Activated CD4-positive, CD25-positive, alpha-beta regulatory T cell treated with anti-CD3 and anti-CD28 coated beads, Interleukin-2, amount 50 U/mL, for 24 hours (primary cell): ENCODE measurements around the gene STMN1.

ENCODE experiments used
- ATAC-seq, 2 donors: fragments of 150-1000 bp; cut with Tn5 transposase; one replicate each; pipeline ENCODE4 v1.10.0; 2021; ENCODE audit warnings: mild to moderate bottlenecking in 1 of 2, moderate library complexity in 1 of 2

Gene STMN1

DNA sequence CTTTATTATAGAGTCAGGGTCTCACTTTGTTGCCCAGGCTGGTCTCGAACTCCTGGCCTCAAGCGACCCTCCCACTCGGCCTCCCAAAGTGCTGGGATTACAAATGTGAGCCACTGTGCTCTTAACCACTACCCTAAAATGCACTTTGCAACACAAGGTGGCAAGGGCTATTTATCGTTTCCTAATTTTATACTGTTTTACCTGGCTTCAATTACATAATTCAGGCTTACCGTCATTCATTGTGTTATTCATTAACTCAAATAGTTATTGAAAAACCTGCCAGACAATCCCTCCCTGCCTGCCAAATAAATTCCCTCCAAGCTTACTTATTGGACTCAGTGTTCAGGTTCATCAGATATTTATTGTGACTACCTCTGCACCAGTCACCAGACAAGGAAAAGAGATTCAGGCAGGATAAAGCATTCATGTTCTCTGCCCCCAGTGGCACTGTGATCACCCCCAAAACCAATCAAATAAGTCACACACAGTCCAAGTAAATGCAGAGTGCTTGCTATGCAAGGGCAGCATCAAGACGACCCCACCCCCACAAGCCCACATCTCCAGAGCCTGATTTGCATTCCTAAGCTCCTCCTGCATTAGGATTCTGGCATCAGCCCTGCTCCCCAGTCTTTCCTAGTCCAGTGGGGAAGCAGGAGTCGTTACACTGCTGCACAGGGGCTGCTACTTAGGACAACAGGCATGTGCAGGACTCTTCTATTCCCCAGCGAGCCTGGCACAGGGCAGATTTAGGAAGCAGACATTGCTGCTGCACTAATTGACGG lies 38.8 kb downstream of the STMN1 start:
- no peak for ATAC-seq

DNA sequence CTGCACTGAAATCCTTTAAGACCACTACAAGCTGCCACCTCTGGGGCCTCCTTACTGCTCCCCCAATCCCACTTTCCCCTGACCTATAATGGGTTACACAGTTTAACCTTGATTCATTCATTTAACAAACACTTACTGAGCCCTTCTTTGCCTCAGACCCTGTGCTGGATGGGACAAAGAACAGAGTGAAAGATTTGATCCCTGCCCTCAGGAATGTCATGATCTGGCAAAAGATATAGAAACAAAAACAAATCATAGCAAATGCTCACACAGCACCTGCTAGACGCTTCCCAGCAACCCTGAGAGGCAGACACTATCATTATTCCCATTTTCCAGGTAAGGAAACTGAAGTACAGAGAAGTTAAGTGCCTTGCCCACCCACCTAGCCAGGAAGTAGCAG lies 39.9 kb downstream of the STMN1 start:
- ATAC-seq = no peak

- no peak for ATAC-seq
These were observed 41.8 kb downstream of the STMN1 start for GRCh38 chr1:25864434-25864833.

GRCh38 chr1:25863486-25864262 lies 42.5 kb downstream of the STMN1 start:
- no peak for ATAC-seq

DNA sequence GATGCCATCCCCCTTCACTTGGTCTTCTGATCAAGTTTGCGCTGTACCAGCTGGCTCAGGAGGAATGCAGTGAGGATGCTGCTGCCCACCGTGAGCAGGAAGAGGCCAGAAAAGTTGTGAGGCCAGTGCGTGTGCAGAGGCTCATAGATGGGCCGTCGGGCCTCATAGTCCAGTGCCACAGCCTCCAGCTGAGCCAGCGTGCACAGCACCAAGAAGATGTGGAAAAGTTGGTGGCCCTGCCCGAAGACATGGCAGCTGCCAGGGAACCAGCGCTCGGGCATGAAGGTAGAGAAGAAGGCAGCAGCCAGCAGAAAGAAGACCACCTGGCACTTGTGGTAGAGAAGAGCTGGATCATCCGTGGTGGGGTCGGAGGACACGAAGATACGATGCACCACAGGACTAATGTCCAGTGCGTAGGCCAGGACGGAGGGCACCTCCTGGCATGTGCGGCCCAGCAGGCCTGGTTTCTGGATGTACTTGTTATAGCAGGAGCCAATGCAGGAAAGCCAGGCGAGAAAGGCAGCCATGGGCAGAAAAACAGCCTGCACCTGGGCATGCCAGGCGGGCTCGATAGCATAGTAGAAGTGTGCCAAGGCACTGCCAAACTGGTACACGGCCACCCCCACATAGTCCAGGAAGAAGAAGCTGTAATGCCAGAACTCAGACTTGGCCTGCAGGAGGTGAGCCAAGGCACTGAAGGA lies 43.3 kb downstream of the STMN1 start:
- no peak for ATAC-seq

- ATAC-seq = no peak
These were observed 44.6 kb downstream of the STMN1 start for GRCh38 chr1:25861316-25862286.

- ATAC-seq = peak; percentile 96 to 97
These were observed 47.1 kb downstream of the STMN1 start, which contains the start of gene AUNIP for GRCh38 chr1:25858906-25859789. TSS of gene AUNIP (minus strand) at chr1:25859457. CDS start at chr1:25859357, 100 bp downstream.

GRCh38 chr1:25858494-25858893 lies 47.7 kb downstream of the STMN1 start:
- ATAC-seq = no peak

DNA sequence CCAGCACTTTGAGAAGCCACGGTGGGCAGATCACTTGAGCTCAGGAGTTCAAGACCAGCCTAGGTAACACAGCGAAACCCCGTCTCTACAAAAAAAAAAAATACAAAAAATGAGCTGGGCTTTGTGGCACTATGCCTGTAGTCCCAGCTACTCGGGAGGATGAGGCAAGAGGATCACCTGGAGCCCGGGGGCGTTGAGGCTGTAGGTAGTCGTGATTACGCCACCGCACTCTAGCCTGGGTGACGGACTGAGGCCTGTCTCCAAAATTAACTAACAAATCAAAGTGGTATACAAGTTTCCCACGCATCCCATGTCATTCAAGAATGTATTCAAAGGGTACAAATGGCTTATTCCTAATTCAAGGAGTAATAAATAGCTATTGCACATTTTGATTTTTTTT lies 49.4 kb downstream of the STMN1 start:
- ATAC-seq = no peak

DNA sequence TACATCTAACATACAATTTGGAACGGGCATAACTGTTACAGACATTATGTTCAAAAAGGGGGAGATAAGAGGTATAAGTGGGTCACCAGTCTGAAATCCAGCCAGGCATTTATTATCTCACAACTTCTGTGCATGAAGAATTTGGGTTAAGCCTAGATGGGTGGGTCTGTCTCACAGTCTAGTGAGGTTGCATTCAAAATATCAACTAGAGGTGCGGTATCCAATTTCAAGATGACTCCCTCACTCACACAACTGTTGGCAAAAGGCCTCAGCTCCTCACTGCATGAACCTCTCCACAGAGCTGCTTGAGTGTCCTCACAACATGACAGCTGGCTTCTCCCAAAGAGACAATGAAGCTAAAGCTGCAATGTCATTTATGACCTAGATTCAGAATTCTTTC lies 51.7 kb downstream of the STMN1 start:
- ATAC-seq = no peak
